GM21360 (cell line): ENCODE results near the gene PATJ.

ENCODE experiments used
- ATAC-seq: cut with Tn5 transposase; IDR thresholded peaks from one replicate; pipeline ENCODE4 v1.9.1; 2021; ENCODE audit warnings: mild to moderate bottlenecking, moderate library complexity; ENCODE audit not compliant: unreplicated experiment

Gene PATJ

DNA sequence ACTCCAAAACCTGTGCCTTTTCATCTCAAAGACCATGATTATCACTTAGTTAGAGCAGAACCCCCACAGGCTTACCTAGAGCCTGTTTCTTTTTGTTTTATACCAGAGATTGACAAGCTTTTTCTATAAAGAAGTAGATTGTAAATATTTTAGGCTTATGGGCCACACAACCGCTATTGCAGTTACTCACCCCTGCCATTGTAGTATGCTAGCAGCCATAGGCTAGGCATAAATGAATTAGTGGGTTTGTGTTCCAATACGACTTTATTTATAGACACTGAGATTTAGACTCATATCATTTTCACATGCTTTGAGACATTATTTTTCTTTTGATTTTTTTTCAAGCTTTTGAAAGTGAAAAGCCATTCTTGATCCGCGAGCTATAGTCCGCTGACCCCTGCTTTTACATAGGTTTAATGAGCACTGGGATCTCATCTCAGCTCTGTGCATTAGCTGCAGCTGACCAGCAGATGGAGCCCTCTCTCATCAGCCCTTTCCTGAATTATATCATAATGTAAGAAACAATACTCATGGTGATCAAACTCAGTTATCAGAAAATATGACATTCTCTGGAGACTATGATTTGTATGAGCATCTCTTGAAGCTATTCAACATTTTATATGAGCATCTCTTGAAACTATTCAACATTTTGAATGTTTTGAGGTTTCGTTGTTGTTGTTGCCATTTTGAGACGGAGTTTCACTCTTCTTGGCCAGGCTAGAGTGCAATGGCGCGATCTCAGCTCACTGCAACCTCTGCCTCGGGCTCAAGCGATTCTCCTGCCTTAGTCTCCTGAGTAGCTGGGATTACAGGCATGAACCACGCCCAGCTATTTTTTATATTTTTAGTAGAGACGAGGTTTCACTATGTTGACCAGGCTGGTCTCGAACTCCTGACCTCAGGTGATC lies 340.4 kb downstream of the PATJ start:
- peak; percentile 72 for ATAC-seq

DNA sequence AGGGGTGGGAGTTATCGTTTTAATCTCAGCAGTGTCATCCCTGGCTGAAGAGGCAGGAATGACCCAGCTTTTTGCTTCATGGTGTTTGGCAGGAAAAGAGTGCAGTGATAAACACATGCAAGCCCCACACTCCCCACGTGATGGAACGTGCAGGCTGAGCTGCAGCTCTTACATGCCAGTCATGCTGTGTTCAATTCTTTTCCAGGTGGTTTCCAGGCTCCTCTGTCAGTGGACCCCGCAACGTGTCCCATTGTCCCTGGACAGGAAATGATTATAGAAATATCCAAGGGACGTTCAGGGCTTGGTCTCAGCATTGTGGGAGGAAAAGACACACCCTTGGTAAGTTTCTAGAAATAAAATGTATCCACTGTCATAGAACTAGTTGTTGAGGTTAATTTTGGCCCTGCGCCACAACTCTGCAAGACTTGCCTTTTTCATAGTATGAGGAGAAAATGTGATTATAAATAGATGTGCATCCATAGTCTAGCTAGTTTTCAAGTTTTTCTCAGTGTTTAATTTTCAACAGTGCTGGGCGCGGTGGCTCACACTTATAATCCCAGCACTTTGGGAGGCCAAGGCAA lies 342.1 kb downstream of the PATJ start:
- ATAC-seq = no peak

DNA sequence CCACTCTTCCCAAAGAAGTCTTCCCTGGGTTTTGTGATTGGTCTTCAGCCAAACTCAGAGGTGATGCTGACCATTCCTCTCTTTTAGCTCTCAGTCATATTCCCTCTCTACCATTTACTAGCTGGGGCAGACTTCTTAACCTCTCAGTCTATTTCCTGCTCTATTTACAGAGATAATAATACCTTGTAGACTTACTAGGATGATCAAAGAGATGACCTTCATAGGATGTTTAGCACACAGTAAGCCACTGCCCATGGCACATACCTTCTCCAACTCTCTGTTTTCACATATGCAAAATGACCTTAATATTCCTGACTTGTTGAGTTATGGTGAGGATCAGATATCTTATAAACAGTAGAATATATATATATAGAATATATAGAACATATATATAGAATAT lies 346.2 kb downstream of the PATJ start:
- no peak for ATAC-seq

DNA sequence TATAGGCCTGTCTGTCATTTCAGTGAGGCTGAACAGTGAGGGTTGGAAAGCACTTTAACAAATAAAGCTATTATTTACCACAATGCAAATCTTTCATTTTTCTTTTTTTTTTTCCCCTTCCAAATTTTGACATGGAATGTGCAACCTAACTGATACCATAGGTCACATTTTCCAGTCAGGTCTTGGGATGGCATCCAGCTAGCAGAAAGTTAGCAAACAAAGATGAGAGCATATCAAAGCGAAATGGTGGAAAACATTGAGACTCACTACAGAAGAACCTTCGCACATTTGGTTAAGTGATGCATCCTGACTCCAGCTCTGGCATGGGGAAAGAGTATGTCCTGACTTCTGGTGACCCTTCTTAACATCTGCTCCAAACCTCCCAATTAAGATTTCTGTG lies 347.3 kb downstream of the PATJ start:
- no peak for ATAC-seq

DNA sequence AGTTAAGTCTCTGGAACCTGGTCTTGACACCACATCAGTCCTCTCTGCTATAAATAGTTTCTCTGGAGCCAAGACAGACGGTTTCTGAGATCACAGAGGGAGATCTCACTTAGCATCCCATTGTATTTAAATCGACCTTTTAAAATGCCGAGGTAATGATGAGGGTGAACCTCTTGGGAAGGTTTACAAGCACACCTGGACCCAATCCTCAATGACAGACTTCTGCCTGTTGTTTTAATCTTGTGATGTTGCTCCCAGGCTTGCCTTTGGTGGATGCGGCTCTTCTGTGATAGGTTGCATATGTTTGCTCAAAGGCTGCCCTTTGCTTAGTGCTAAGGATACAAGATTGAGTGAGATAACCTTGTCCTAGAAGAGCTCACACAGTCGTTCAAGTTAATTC lies 347.7 kb downstream of the PATJ start:
- no peak for ATAC-seq

DNA sequence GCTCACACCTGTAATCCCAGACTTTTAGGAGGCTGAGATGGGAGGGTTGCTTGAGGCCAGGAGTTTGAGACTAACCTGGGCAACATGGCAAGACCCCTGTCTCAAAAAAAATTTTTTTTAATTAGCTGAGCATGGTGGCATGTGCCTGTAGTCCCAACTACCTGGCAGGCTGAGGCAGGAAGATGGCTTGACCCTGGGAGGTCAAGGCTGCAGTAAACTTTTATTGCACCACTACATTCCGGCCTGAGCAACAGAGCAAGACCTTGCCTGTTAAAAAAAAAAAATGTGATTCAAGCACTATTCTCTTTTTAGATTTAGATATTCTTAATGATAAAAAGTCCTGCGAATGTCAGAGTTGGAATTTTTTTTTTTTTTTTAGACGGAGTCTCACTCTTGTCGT lies 349.8 kb downstream of the PATJ start:
- no peak for ATAC-seq

DNA sequence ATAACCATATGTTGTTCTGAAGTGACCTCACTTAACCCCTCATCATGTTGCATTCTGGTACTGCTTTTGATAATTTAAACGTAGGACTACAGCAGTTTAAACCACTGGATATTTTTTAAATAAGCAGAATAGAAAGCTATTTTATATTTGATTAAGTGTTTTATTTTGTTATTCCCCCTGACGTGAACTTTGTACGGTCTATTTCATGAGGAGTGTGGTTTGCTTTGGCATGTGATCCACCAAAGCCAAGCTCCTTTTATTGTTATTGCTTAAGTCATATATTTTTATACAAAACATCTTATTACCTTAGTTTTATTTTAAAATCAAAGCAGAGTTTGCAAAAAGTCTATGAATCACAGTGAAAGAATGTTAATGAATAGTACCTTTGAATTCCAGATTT lies 351.0 kb downstream of the PATJ start:
- ATAC-seq = no peak

DNA sequence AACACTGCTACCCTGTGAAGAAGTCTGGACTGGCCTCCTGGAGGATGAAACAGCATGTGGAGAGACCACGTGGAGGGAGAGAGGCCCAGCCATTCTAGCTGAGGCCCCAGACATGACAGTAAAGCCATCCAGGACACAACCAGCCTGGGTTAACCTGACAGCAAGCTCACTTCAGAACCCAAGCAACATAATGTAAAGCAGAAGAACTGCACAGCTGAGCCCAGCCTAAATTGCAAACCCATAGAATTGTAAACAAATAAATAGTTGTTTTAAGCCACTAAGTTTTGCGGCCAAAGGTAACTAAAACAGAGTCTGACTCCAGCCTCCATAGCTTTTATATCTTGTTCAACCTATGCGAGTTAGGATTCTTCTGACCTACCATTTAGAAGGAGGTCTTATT lies 355.2 kb downstream of the PATJ start:
- no peak for ATAC-seq

DNA sequence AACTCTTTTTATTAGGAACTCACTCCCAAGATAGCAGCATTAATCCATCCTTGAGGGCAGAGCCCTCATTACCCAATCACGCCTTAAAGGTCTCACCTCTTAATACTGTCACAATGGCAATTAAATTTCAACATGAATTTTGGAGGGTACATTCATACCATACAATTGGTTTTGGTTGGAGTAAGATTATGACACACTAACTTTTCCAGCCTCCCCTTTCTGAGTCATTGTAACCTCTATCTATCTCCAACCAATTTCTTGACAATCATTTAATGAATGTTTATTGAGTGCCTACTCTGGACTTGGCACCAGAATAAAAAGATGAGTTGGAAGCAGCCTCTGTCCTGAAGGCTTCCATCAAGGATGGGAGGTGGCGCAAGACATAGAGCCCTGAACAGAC lies 358.2 kb downstream of the PATJ start:
- ATAC-seq = no peak

DNA sequence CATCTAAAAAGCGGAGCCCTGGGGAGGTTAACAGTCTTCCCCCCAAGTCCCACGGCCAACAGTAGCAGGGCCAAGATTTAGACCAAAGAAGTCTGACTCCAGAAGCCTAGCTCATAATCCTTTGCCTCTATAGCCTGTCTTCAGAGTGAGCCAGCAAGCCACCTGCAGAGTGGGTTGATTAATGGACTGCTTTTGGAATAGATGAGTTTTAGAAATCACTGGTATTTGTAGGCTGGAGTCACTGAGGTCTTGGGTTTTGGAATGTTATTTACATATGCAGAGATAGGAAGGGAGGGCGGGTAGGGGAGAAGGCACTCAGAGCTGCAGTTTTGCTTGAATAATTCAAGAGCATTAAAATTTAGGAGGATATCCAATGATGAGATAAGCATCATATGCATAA lies 361.6 kb downstream of the PATJ start:
- no peak for ATAC-seq

DNA sequence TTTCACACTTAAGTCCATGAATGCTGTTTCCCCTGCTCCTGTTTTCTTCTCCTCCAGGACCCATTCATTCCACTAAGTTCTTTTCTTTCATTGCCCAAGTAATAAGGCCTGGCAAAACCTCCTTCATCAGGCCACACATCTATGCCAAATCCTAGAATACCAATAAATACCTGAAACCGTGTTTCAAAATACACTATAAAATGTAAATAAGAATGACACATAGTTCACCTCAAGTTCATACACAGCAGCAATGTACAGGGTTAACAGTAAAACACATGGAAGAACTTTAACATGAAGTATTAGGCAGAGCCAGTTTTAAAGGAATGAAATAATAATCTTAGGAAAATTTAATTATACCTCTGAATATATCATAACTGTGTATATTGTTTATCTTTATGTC lies 365.6 kb downstream of the PATJ start:
- ATAC-seq = no peak

DNA sequence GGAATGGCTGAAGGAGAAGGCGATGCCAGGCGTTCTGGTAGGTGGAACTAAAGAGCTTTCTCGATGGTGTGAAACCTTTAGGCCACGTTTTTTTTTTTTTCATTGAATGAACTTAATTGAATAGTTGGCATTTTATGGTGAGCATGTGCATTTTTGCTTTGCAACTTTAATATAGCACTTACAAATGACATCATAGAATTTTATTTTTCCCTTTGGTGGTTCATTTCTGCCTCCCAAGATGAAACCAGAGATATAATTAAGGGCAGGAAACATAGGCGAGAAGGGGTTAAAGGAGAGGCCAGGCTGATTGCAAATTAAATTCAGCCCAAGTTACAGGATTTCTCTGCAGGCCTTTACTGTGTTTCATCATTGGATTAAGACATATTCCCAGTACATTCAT lies 366.8 kb downstream of the PATJ start:
- ATAC-seq = no peak

DNA sequence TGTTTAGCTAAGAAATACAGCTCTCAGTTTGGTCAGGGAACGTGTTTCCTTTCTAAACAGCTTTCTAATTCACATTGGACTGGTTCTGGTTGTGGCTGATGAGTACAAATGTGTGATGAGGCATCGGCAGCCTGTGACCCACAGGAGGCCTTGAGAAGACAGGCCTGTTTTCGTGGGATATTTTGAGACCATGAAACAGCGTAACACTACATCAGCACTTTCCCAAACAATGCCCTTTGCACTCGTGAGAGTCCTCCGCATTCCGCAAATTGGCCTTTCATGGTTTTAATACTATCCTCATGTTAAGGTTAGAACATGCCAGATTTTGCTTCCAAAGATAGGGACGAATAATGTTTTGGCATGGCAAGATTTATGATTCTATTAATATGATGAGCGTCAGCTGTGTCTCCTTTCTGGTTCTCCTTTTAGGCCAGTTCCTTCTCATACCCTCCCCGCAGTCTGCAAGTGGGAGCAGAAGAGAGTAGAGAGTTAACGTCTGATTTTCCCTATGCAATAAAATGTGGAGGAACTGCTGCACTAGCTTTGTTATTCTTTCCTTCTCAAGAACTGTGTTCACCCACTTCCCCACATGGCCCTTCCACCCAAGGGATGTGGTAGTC lies 368.0 kb downstream of the PATJ start:
- no peak for ATAC-seq

DNA sequence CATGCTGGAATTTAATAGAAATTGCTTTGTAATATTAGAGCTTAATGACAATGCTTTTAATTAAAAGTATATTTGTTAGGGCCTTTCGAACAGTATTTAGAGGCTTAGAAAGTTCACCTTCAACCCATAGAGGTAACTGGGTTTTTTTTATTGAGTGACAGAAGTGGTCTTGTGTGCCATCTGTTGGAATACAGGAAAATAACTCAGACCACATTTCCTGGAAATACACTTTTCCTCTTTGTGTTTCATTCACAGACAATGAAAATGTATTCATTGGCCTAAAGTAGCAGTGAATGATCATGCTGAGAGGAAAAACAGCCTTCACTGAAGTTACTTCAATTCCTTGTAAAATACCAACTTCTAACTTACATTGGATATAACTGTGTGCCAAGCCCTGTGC lies 368.8 kb downstream of the PATJ start:
- ATAC-seq = no peak

DNA sequence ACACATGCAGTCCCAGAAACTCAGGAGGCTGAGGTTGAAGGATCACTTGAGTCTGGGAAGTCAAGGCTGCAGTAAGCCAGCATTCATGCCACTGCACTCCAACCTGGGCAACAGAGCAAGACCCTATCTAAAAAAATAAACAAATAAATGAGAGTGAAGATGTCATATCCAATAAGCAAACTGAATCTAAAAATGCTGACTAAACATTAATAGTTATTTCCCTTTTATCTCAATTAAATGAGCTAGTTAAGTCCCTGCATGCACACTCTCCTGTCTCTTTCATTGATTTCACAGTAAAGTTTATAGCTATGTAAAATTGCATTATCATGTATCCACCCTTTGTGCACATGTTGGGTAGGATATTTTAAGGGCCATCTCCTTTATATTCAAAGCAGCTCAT lies 371.2 kb downstream of the PATJ start:
- ATAC-seq = no peak

DNA sequence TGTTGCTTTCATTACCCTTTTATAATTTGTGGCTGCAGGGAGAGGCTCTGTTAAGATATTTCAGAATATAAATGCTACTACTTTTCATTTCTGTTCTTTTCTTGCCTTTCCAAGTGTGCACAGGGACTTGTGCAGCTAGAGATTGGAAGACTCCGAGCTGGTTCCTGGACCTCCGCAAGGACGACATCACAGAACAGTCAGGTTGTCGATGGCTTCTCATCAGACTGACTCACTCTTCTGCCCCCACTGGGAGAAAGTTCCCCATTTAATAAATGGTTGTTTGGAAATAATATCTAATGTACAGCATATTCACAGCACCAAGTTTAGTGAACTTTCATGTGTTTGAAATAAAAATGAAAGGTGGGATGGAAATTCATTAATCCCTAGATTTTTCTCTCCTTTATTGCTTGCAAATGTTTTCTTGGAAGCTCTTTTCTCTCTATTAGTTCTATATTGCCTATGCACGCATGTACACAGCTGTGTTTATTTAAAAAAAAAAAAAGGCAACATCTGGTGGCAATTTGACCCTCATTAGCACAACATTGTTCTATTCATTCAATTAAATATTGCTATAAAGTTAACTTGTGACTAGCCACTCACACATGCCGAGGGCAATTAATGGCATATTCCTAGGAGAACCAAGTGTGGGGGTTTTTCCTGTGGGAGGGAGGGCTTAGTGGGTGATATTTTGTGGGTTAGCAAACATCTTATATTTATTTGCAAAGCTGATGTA lies 374.9 kb downstream of the PATJ start:
- ATAC-seq = no peak

DNA sequence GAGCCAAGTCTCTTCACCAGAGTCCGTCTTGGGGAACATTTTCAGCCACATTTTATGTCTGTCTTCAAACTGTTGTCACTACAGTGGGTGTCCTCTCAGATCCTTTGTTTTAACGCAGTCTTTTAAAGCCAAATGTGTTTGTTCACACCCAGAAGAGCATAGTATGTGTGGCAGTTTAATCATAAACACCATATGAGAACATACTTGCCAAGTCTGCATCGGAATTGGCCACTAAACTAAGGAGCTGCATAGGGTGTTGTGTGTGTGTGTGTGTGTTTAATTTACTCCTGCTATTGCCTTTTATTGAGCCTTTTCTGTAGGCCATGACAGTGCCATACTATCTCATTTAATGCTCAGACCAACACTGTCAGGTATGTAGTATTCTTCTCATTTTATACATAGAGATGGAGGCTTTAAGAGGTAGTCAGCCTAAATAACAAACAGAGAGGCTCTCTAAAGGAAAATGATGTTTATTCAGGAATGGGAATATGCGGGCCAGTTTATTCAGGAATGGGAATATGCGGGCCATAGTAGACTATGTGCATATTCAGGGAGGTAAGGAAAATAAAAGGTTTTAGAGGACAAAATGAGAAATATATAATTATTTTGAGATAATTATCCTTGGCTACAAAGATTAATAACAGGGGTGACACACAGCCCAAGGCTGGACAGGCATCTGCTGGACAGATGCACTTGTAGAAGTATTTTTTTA lies 384.5 kb downstream of the PATJ start:
- no peak for ATAC-seq

DNA sequence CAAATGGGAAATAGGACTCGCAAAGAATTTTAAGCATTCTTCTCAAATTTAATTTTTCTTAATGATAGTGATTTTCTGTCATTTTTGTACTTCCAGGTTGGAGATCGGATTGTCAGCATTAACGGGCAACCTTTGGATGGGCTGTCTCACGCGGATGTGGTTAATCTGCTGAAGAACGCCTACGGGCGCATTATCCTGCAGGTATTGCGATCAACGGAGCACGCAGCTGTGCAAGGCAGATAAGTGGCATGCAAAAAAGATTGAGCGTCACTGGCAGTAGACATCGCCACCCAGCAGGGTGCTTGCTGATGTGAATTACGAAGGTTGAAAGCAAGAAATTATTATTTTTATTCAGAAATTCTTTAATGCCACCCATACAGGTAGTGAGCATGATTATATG lies 386.5 kb downstream of the PATJ start:
- ATAC-seq = no peak

DNA sequence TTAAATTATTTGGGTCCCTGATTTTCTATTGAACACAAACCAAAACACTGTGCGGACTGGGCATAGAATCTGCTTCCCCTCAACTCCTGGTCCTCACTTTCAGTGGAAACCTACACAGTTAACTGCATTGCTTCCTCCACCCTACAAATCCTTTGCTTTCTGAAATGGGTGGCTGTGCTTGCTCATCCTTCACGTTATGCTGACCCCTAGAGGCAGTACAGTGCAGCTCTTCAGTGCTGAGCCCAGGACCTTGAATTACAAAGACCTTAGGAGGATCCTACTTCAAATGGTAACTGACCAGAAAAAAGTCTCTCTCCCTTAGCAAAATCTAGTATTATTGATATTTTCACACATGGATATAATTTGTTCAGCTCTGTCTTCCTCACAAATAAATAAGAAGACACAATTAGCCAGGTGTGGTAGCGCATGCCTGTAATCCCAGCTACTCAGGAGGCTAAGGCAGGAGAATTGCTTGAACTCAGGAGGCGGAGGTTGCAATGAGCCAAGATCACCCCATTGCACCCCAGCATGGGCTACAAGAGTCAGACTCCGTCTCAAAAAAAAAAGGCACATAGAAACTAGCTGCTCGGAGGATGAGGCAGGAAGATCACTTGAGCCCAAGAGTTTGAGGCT lies 388.9 kb downstream of the PATJ start:
- peak; percentile 96 for ATAC-seq

DNA sequence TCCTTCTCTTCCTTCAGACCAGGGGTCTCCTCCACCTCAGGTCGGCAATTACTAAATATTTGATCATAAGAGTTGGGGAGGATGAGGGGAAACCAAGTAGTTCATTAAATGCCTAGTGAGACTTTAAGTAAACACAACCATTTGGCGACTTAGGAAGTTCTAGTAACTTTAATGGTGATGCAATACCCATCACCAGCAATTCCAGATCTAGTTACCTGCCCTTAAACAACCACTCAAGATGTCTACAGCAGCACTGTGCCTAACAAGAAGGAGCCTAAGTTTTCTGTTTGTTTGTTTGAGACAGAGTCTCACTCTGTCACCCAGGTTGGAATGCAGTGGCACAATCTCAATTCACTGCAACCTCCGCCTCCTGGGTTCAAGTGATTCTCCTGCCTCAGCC lies 395.7 kb downstream of the PATJ start:
- no peak for ATAC-seq
